ENCODE measurements around the gene ITGAV.

The ITGAV gene

DNA sequence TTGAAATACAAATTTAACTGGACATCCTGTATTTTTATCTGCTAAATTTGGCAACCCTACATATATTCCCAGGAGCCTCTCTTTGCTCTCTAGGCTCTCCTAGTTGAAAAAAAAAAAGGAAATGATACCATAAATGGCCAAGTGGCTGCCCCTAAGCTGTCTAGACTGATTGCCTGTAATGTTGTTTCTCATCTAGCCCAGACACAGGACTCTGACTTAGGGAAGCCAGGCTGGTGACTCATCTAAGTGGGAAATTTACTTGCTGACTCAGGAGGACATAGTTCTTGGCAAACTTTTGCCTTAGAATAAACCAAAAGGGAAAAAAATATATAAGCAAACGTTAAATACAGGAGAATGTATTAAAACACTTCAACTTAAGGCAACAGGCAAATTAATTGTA, 14.6 kb upstream of the ITGAV start:
- peaks cover 15% of the 10 kb centered on the region for H3K4me1 ChIP-seq (ENCODE audit: control insufficient read depth, insufficient read depth, low read length)
- H3K27me3 ChIP-seq (ENCODE audit: control insufficient read depth in 1 of 2, insufficient read depth in 2 of 2, low read length in 2 of 2) = no peaks in the 10 kb centered on the region
- no peak overlapping the region for H3K4me3 ChIP-seq (ENCODE audit: low read length in 2 of 2)
- H3K27ac ChIP-seq (ENCODE audit: low read length) = peak overlapping the region; percentile 19
- H3K36me3 ChIP-seq (ENCODE audit: control insufficient read depth in 2 of 2, insufficient read depth in 2 of 2, low read length in 2 of 2) = no peaks in the 10 kb centered on the region
- H3K9ac ChIP-seq (ENCODE audit: low read length in 2 of 2) = no peak overlapping the region
- no peaks in the 10 kb centered on the region for H3K9me3 ChIP-seq (ENCODE audit: control insufficient read depth in 2 of 2, low read length in 2 of 2)

DNA sequence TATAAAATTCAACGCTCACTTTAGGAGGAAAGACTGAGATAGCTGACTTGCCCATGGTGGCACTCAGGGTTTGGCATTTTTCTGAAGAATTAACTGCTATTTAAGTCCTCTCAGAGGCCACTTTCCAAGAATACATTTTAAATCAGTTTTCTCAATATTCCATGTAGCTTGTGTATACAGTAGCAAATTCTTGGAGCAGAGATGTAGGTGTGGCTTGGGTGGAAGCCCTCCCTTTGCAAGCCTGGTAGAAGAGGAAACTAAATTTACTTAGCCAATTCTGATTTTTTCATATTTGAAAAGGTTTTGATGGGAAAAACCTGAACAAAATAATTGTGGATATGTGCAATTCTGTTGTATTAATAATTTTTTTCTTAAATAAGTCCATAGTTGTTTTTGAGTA, 14.0 kb upstream of the ITGAV start:
- H3K36me3 ChIP-seq (ENCODE audit: control insufficient read depth in 2 of 2, insufficient read depth in 2 of 2, low read length in 2 of 2) = no peaks in the 10 kb centered on the region
- H3K9me3 ChIP-seq (ENCODE audit: control insufficient read depth in 2 of 2, low read length in 2 of 2) = no peaks in the 10 kb centered on the region
- peaks cover 15% of the 10 kb centered on the region for H3K4me1 ChIP-seq (ENCODE audit: control insufficient read depth, insufficient read depth, low read length)
- H3K27me3 ChIP-seq (ENCODE audit: control insufficient read depth in 1 of 2, insufficient read depth in 2 of 2, low read length in 2 of 2) = no peaks in the 10 kb centered on the region
- H3K27ac ChIP-seq (ENCODE audit: low read length) = peak overlapping the region; percentile 19
- no peak overlapping the region for H3K4me3 ChIP-seq (ENCODE audit: low read length in 2 of 2)
- H3K9ac ChIP-seq (ENCODE audit: low read length in 2 of 2) = no peak overlapping the region

GRCh38 chr2:186576614-186577013, 13.2 kb upstream of the ITGAV start:
- Histone ChIP-seq H3K27me3 (ENCODE audit: control insufficient read depth in 1 of 2, insufficient read depth in 2 of 2, low read length in 2 of 2) (no peaks in the 10 kb centered on the region), H3K27ac (ENCODE audit: low read length) (no peak overlapping the region), H3K4me1 (ENCODE audit: control insufficient read depth, insufficient read depth, low read length) (peaks cover 15% of the 10 kb centered on the region), H3K9me3 (ENCODE audit: control insufficient read depth in 2 of 2, low read length in 2 of 2) (no peaks in the 10 kb centered on the region), H3K9ac (ENCODE audit: low read length in 2 of 2) (no peak overlapping the region), H3K36me3 (ENCODE audit: control insufficient read depth in 2 of 2, insufficient read depth in 2 of 2, low read length in 2 of 2) (no peaks in the 10 kb centered on the region), H3K4me3 (ENCODE audit: low read length in 2 of 2) (no peak overlapping the region)

- Histone ChIP-seq H3K4me1 (ENCODE audit: control insufficient read depth, insufficient read depth, low read length) (no peaks in the 10 kb centered on the region), H3K9me3 (ENCODE audit: control insufficient read depth in 2 of 2, low read length in 2 of 2) (no peaks in the 10 kb centered on the region), H3K4me3 (ENCODE audit: low read length in 2 of 2) (no peak overlapping the region), H3K9ac (ENCODE audit: low read length in 2 of 2) (no peak overlapping the region), H3K27ac (ENCODE audit: low read length) (no peak overlapping the region), H3K36me3 (ENCODE audit: control insufficient read depth in 2 of 2, insufficient read depth in 2 of 2, low read length in 2 of 2) (no peaks in the 10 kb centered on the region), H3K27me3 (ENCODE audit: control insufficient read depth in 1 of 2, insufficient read depth in 2 of 2, low read length in 2 of 2) (no peaks in the 10 kb centered on the region)
These were observed 7.2 kb upstream of the ITGAV start for GRCh38 chr2:186582698-186583097.

DNA sequence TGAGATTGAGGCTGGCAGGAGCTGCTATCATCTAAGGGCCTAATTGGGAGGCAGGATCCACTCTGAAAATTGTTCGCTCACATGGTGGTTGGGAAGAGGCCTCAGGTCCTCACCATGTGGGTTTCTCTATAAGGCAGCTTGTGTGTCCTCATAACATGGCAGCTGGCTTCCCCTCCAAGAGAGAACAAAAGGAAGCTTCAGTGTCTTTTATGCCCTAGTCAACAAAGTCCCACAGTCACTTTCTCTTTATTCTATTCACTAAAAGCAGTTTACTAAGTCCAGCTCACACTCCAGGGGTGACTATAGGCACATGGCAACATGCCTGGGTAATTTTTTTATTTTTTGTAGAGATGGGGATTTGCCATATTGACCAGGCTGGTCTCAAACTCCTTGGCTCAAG, 5.8 kb upstream of the ITGAV start:
- H3K36me3 ChIP-seq (ENCODE audit: control insufficient read depth in 2 of 2, insufficient read depth in 2 of 2, low read length in 2 of 2) = no peaks in the 10 kb centered on the region
- H3K4me3 ChIP-seq (ENCODE audit: low read length in 2 of 2) = no peak overlapping the region
- H3K27me3 ChIP-seq (ENCODE audit: control insufficient read depth in 1 of 2, insufficient read depth in 2 of 2, low read length in 2 of 2) = no peaks in the 10 kb centered on the region
- H3K27ac ChIP-seq (ENCODE audit: low read length) = no peak overlapping the region
- H3K9me3 ChIP-seq (ENCODE audit: control insufficient read depth in 2 of 2, low read length in 2 of 2) = no peaks in the 10 kb centered on the region
- no peak overlapping the region for H3K9ac ChIP-seq (ENCODE audit: low read length in 2 of 2)
- H3K4me1 ChIP-seq (ENCODE audit: control insufficient read depth, insufficient read depth, low read length) = peaks cover 2% of the 10 kb centered on the region

DNA sequence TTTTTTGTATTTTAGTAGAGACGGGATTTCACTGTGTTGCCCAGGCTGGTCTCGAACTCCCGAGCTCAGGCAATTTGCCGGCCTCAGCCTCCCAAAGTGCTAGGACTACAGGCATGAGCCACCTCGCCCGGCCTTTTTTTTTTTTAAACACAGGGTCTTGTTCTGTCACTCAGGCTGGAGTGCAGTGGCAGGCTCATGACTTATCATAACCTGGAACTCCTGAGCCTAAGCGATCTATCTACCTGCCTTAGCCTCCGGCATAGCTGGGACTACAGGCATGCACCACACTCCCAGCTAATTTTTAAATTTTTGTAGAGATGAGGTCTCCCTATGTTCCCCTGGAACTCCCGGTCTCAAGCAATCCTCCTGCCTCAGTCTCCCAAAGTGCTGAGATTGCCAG, 1.4 kb upstream of the ITGAV start:
- Histone ChIP-seq H3K4me3 (ENCODE audit: low read length in 2 of 2) (no peak overlapping the region), H3K27ac (ENCODE audit: low read length) (no peak overlapping the region), H3K27me3 (ENCODE audit: control insufficient read depth in 1 of 2, insufficient read depth in 2 of 2, low read length in 2 of 2) (no peaks in the 10 kb centered on the region), H3K9me3 (ENCODE audit: control insufficient read depth in 2 of 2, low read length in 2 of 2) (no peaks in the 10 kb centered on the region), H3K9ac (ENCODE audit: low read length in 2 of 2) (no peak overlapping the region), H3K4me1 (ENCODE audit: control insufficient read depth, insufficient read depth, low read length) (peaks cover 7% of the 10 kb centered on the region), H3K36me3 (ENCODE audit: control insufficient read depth in 2 of 2, insufficient read depth in 2 of 2, low read length in 2 of 2) (no peaks in the 10 kb centered on the region)

DNA sequence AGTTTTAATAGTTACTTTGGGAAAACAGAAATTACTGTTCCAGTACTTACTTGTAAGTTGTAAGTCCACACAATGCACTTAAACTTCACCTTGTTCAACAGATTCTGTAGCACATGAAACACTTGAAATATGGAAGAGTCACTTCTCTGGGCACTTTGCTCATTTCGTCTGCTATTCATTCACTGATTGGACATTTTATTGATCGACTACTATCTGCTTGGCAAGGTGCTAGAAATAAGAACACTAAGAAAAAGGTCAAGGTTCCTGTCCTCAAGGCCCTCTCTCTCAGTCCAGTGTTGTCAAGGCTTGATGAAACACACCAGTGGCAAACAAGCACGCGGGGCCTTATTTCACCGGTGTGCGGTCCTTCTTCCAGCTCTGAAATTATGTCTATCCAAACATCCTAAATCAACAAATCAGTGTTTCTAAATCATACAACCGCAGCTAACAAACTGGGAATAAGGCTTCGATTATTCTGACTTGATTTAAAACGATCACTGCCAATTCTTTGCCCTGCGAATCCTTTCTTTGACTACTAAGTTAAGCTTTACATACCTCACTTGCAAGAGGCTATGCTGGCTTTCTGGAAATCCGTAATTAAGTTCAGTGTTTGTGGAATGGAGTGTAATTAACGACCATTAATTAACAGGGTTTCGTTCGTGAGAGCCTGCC, 780 bp upstream of the ITGAV start:
- peak overlapping the region; percentile 89 to 98 for H3K9ac ChIP-seq (ENCODE audit: low read length in 2 of 2)
- no peaks in the 10 kb centered on the region for H3K9me3 ChIP-seq (ENCODE audit: control insufficient read depth in 2 of 2, low read length in 2 of 2)
- H3K27me3 ChIP-seq (ENCODE audit: control insufficient read depth in 1 of 2, insufficient read depth in 2 of 2, low read length in 2 of 2) = no peaks in the 10 kb centered on the region
- no peaks in the 10 kb centered on the region for H3K36me3 ChIP-seq (ENCODE audit: control insufficient read depth in 2 of 2, insufficient read depth in 2 of 2, low read length in 2 of 2)
- peak overlapping the region; percentile 91 to 99 for H3K4me3 ChIP-seq (ENCODE audit: low read length in 2 of 2)
- H3K27ac ChIP-seq (ENCODE audit: low read length) = peak overlapping the region; percentile 83
- H3K4me1 ChIP-seq (ENCODE audit: control insufficient read depth, insufficient read depth, low read length) = peaks cover 7% of the 10 kb centered on the region

DNA sequence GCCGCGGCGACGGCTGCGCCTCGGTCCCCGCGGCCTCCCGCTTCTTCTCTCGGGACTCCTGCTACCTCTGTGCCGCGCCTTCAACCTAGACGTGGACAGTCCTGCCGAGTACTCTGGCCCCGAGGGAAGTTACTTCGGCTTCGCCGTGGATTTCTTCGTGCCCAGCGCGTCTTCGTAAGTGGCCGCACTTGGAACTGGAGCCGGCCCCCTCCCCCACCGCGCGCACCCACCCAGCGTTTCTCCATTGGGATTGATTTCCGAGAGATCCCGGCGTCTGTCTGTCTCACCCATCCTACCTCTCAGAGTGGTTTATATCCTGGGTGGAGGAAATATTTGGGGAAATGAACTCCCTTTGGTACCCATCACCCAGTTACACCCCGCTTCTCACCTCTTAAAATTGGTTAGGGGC, 498 bp downstream of the ITGAV start:
- peak overlapping the region; percentile 89 to 98 for H3K9ac ChIP-seq (ENCODE audit: low read length in 2 of 2)
- no peaks in the 10 kb centered on the region for H3K27me3 ChIP-seq (ENCODE audit: control insufficient read depth in 1 of 2, insufficient read depth in 2 of 2, low read length in 2 of 2)
- H3K4me1 ChIP-seq (ENCODE audit: control insufficient read depth, insufficient read depth, low read length) = peaks cover 7% of the 10 kb centered on the region
- peak overlapping the region; percentile 91 to 99 for H3K4me3 ChIP-seq (ENCODE audit: low read length in 2 of 2)
- H3K27ac ChIP-seq (ENCODE audit: low read length) = peak overlapping the region; percentile 83
- no peaks in the 10 kb centered on the region for H3K36me3 ChIP-seq (ENCODE audit: control insufficient read depth in 2 of 2, insufficient read depth in 2 of 2, low read length in 2 of 2)
- H3K9me3 ChIP-seq (ENCODE audit: control insufficient read depth in 2 of 2, low read length in 2 of 2) = no peaks in the 10 kb centered on the region

DNA sequence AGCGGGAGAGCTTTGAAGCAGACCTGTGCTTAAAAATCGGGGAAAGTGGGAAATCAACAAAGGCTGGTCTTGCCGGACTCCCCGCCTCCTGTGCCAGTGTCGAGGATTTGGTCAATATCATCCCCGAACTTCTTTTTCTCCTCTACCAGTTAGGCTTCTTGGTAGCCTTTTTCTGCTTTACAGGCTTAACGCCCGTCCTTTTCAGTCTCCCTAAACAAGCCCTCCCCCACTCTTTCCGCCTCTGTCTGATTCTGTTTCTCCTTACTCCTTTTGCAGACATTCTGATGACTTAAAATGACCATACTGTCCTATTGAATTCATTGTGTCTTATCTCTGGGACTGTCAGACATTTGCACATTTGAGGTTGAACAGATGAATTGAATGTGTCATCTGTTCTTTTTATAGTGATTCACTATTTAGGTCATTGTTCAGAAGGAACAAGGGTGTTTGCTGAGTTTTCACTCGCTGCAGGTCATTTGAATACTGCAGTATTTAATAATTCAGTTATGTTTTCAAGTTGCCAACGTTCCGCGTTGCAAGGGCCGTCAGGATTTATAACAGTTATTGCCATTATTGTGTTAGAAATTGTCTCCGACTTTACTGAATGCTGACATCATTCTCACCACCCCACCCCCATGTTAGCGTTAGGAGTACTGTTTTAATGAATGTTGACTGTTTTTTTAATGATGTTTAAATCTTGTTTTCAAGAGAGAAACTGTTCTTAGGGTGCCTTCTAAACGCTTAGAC, 1.1 kb downstream of the ITGAV start:
- Histone ChIP-seq H3K4me3 (ENCODE audit: low read length in 2 of 2) (peak overlapping the region; percentile 91 to 99), H3K9me3 (ENCODE audit: control insufficient read depth in 2 of 2, low read length in 2 of 2) (no peaks in the 10 kb centered on the region), H3K27ac (ENCODE audit: low read length) (peak overlapping the region; percentile 83), H3K9ac (ENCODE audit: low read length in 2 of 2) (peak overlapping the region; percentile 89 to 98), H3K36me3 (ENCODE audit: control insufficient read depth in 2 of 2, insufficient read depth in 2 of 2, low read length in 2 of 2) (no peaks in the 10 kb centered on the region), H3K4me1 (ENCODE audit: control insufficient read depth, insufficient read depth, low read length) (peaks cover 7% of the 10 kb centered on the region), H3K27me3 (ENCODE audit: control insufficient read depth in 1 of 2, insufficient read depth in 2 of 2, low read length in 2 of 2) (no peaks in the 10 kb centered on the region)

- H3K4me1 ChIP-seq (ENCODE audit: control insufficient read depth, insufficient read depth, low read length) = peaks cover 7% of the 10 kb centered on the region
- no peaks in the 10 kb centered on the region for H3K27me3 ChIP-seq (ENCODE audit: control insufficient read depth in 1 of 2, insufficient read depth in 2 of 2, low read length in 2 of 2)
- no peaks in the 10 kb centered on the region for H3K9me3 ChIP-seq (ENCODE audit: control insufficient read depth in 2 of 2, low read length in 2 of 2)
- no peak overlapping the region for H3K27ac ChIP-seq (ENCODE audit: low read length)
- H3K4me3 ChIP-seq (ENCODE audit: low read length in 2 of 2) = peak overlapping the region; percentile 91 to 99
- no peaks in the 10 kb centered on the region for H3K36me3 ChIP-seq (ENCODE audit: control insufficient read depth in 2 of 2, insufficient read depth in 2 of 2, low read length in 2 of 2)
- peak overlapping the region; percentile 89 to 98 for H3K9ac ChIP-seq (ENCODE audit: low read length in 2 of 2)
These were observed 1.6 kb downstream of the ITGAV start for GRCh38 chr2:186591506-186591890.

All from stomach smooth muscle (tissue), 2 donors.